Adrenal gland (tissue), 12 donors: Measurements from ENCODE around the gene TPH2. TPM values are rescaled to one million over a fixed set of nuclear protein-coding genes. Genes with fewer than 3 reads are reported as not detected.

Source experiments
- DNase-seq, 7 donors: peaks; one replicate each; pipeline ENCODE4 v3.0.0-alpha.2; 2019 to 2020
- H3K27ac ChIP-seq, 5 donors: fragments of 200-600 bp; sonication (generic) in 4 of 5; 1 replicate in 3 of 5; 2 replicates in 2 of 5; pipeline versions ENCODE4 v1.5.1 to v1.8.0; 2016 to 2020; ENCODE audit warnings: mild to moderate bottlenecking in 1 of 5
- H3K27me3 ChIP-seq: fragments of 200-600 bp; 2 replicates; pipeline ENCODE4 v1.8.0; 2021
- H3K36me3 ChIP-seq, 2 donors: fragments of 200-600 bp; replicated peaks in 1 of 2; 1 replicate in 1 of 2; 2 replicates in 1 of 2; pipeline versions ENCODE4 v1.5.1 to v1.8.0; 2018 to 2022
- H3K4me1 ChIP-seq, 2 donors: fragments of 200-600 bp; replicated peaks in 1 of 2; 1 replicate in 1 of 2; 2 replicates in 1 of 2; pipeline versions ENCODE4 v1.5.1 to v1.8.0; 2018 to 2021
- H3K4me3 ChIP-seq, 4 donors: fragments of 200-600 bp; sonication (generic) in 3 of 4; one replicate each; pipeline ENCODE4 v1.5.1; 2016 to 2018
- H3K9me3 ChIP-seq, 3 donors: fragments of 200-600 bp; sonication (generic) in 1 of 3; replicated peaks in 1 of 3; 1 replicate in 2 of 3; 2 replicates in 1 of 3; pipeline versions ENCODE4 v1.5.1 to v1.8.0; 2016 to 2021
- CTCF ChIP-seq, 6 experiments: fragments of 450-650 bp in 4 of 6; fragments of 200-600 bp in 2 of 6; sonication (generic) in 1 of 6; IDR thresholded peaks; 1 replicate in 5 of 6; 2 replicates in 1 of 6; pipeline versions ENCODE4 v1.5.1 to v1.8.0; 2016 to 2021; ENCODE audit warnings: antibody characterized with exemption in 6 of 6, mild to moderate bottlenecking in 2 of 6, moderate library complexity in 1 of 6
- POLR2A ChIP-seq, 2 donors: fragments of 450-650 bp; IDR thresholded peaks; one replicate each; pipeline ENCODE4 v1.6.1; 2017; ENCODE audit warnings: antibody characterized with exemption in 2 of 2, mild to moderate bottlenecking in 2 of 2, moderate library complexity in 1 of 2
- WGBS, 4 donors: extraction: QIAGEN DNeasy Blood & Tissue Kit in 2 of 4; methylation state at CpG; one replicate each; pipeline versions ENCODE4 v1.1.5 to v1.1.7; 2013 to 2017; 5-methylcytosine and 5-hydroxymethylcytosine counted together
- intact Hi-C, 2 donors: fragments of 100-400 bp; cut with DNase I; formaldehyde crosslinking; loops; one replicate each; pipeline versions ENCODE4 v1.14.1 to v1.15.0; 2022 to 2023
- polyA plus RNA-seq, 3 donors: library from polyadenylated mRNA; stranded (reverse); fragments of 200-250 nt in 2 of 3; fragments of 350-450 nt in 1 of 3; fragmentation: Illumina TruSeq in 1 of 3; extraction: RNeasy Lipid Tissue Mini Kit (QIAGEN cat#74804) in 1 of 3; gene quantifications; one replicate each; pipeline ENCODE4 v1.2.3, GENCODE V29; 2013 to 2014
- total RNA-seq, 9 donors: library from RNA; depleted of rRNA in 4 of 9; stranded (reverse); fragments of >200 nt in 4 of 9; fragments of 120-200 nt in 1 of 9; fragmentation: NEBNext Ultra II Directional in 1 of 9; extraction: Animal tissue kit (Norgen Biotek cat#: 25700) in 1 of 9; gene quantifications; one replicate each; pipeline versions ENCODE4 v1.1.0 to v1.2.4, GENCODE V29; 2013 to 2023
- donor health status: healthy with polysubstance abuse.
- donor health status: Bipolar disorder and iron deficiency.
- donor health status: DM: yes; HTN: yes; CAD: no.
- donor health status: DM: no; HTN: no; CAD: no.
- donor health status: DM: no; HTN: no; CAD: no.
- donor health status: DM: yes; HTN: yes; CAD: no.

The TPH2 gene
- total and polyA plus RNA-seq, 12 donors, result 0.06 TPM; not detected in 11

- 81 to 92% (median 84%) methylated on average over 3 of the region's 3 CpGs for WGBS, 4 donors
Measured at GRCh38 chr12:71967211-71967610, 28.6 kb downstream of the TPH2 start.

GRCh38 chr12:71969330-71969729, 30.7 kb downstream of the TPH2 start:
- no peak overlapping the region for H3K4me3 ChIP-seq
- no peaks in the 10 kb centered on the region for H3K27me3 ChIP-seq
- intact Hi-C loops, result no loop called here
- no peaks in the 10 kb centered on the region for H3K36me3 ChIP-seq
- WGBS, 4 donors, result 78 to 89% (median 85%) methylated on average over 1 of the region's 1 CpG
- TF ChIP-seq POLR2A (IDR thresholded peaks at IDR 0.05) (no peak), CTCF (IDR thresholded peaks at IDR 0.05) (no peak)
- H3K4me1 ChIP-seq, result no peaks in the 10 kb centered on the region
- H3K27ac ChIP-seq, result no peak overlapping the region
- H3K9me3 ChIP-seq, result no peaks in the 10 kb centered on the region
- no peak for DNase-seq

More at GRCh38 chr12:71967211-71967610, 28.6 kb downstream of the TPH2 start:
- intact Hi-C loops, result no loop called here
- Histone ChIP-seq H3K27me3 (no peaks in the 10 kb centered on the region), H3K9me3 (no peaks in the 10 kb centered on the region), H3K4me1 (no peaks in the 10 kb centered on the region), H3K36me3 (no peaks in the 10 kb centered on the region), H3K27ac (no peak overlapping the region), H3K4me3 (no peak overlapping the region)
- TF ChIP-seq POLR2A (IDR thresholded peaks at IDR 0.05) (no peak), CTCF (IDR thresholded peaks at IDR 0.05) (no peak)
- DNase-seq, result no peak

- DNase-seq, result no peak
- 80 to 84% (median 83%) methylated on average over 5 of the region's 5 CpGs for WGBS, 4 donors
- no peak overlapping the region for H3K4me3 ChIP-seq
- no peaks in the 10 kb centered on the region for H3K27me3 ChIP-seq
- H3K36me3 ChIP-seq, result no peaks in the 10 kb centered on the region
- H3K4me1 ChIP-seq, result no peaks in the 10 kb centered on the region
- intact Hi-C loops, result no loop called here
- TF ChIP-seq POLR2A (IDR thresholded peaks at IDR 0.05) (no peak), CTCF (IDR thresholded peaks at IDR 0.05) (no peak)
- no peaks in the 10 kb centered on the region for H3K9me3 ChIP-seq
- no peak overlapping the region for H3K27ac ChIP-seq
Measured at GRCh38 chr12:71970031-71970430, 31.4 kb downstream of the TPH2 start.

- no peak for DNase-seq
- TF ChIP-seq POLR2A (IDR thresholded peaks at IDR 0.05), result no peak
- no peak for TF ChIP-seq CTCF (IDR thresholded peaks at IDR 0.05)
- no peaks in the 10 kb centered on the region for H3K36me3 ChIP-seq
- no peaks in the 10 kb centered on the region for H3K4me1 ChIP-seq
- H3K4me3 ChIP-seq, result no peak overlapping the region
- no peaks in the 10 kb centered on the region for H3K9me3 ChIP-seq
- intact Hi-C loops, result no loop called here
- H3K27ac ChIP-seq, result no peak overlapping the region
- H3K27me3 ChIP-seq, result no peaks in the 10 kb centered on the region
- WGBS, 4 donors, result 66 to 75% (median 71%) methylated on average over 4 of the region's 4 CpGs
Measured at GRCh38 chr12:71972441-71973074, 33.9 kb downstream of the TPH2 start.
